ENCODE results near the gene IL3.

Gene IL3

DNA sequence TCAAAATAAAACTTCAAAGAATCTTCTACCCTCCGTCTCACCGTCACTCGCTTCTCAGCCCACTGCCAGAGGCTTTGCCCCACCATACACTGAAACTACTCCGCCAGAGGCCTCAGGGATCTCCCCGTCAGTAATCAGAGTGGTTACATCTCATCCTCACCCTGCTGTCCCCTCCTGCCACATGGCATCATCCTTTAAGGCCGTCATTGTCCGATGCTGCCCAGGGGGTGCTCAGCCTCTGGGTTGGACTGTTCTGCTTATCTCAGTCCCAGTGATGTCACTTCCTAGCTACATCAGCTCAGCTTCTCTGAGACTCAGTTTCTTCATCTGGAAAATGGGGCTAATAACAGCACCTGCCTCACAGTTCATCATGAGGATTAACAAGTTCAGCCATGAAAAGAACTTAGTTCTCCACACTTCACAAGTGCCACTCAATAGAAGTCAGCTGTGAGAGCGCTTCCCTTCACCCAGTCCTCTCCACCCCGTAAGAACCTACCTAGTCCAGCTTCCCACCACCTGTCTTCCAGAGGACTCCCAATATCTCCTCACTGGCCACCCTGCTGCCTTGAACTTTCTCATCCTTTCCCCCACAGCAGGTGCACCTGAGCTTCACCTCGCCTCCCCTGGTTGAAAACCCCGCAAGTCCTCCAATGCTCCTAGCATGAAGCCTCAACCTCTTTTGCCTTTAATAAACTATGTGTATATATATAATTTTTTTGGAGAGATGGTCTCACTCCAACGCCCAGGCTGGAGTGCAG, 2.8 kb upstream of the IL3 start:
- DNase-seq: no peak

DNA sequence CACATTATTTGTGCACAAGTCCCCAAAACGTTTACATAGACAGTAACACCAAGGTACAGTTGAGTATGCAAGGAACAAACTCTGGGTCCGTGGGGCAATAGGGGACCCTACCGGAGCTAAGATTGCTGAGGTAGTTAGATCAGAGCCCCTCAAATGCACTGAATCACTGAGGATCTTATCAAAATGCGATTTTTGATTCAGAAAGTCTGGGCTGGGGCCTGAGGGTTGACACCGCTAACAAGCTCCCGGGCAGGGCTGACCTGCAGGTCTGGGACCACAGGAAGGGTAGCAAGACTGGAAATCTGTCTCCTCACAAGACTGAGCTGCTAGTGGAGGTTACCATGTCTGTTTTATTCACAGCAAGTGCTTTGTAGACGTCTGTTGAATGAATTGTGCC, 1.8 kb upstream of the IL3 start:
- DNase-seq: no peak

DNA sequence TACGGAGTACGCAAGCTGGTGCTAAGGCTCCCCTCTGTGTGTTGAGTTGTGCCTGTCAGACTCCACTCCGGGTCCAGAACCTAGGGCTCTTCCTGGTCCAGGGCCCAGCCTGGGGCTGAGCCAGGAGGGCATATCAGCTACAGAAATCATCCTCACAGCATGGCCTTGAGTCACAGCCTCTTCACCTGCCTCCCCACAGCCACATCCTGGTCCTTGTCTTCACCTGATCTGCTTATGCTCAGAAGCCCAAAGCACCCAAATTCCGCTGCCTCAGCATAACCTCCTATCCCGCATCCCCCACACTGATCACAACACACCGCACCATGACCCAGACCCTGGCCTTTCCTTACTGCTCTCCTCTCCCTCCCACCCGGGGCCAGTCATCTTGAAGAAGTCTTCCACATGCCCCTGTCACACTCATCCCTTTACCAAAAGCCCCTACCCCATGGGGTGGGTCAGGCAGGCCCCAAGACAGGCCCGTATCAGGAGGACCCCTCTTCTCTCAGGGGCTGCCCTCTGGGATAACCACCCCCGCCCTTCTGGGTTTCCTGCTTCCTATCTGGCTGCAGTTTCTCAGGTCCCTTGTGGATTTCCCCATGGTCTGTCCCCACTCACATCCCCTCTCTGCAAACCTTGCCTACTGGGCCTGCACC, 1.3 kb upstream of the IL3 start:
- peak; percentile 45 for DNase-seq

DNA sequence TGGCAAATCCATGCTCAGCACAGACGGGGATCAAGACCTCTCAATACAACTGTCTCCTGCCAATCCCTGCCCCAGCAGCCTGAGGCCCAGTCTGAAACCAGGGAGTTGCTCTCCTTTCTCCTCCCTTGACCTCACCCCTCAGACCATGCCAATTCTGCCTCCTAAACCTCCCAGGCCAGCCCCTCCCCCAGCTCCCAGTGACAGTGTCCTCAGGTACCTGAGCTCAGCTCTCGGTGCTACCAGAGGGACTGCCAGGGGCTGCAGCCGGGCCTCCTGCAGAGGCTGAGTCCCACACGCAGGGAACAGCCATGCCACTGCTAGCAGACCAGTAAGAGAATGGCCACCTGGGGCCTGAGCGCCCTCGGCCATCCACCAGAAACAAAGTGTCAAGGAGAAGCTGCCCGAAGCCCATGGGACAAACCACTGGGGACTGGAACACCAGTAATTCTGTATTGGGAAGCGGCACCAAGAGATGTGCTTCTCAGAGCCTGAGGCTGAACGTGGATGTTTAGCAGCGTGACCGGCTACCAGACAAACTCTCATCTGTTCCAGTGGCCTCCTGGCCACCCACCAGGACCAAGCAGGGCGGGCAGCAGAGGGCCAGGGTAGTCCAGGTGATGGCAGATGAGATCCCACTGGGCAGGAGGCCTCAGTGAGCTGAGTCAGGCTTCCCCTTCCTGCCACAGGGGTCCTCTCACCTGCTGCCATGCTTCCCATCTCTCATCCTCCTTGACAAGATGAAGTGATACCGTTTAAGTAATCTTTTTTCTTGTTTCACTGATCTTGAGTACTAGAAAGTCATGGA, 557 bp upstream of the IL3 start:
- DNase-seq: no peak

DNA sequence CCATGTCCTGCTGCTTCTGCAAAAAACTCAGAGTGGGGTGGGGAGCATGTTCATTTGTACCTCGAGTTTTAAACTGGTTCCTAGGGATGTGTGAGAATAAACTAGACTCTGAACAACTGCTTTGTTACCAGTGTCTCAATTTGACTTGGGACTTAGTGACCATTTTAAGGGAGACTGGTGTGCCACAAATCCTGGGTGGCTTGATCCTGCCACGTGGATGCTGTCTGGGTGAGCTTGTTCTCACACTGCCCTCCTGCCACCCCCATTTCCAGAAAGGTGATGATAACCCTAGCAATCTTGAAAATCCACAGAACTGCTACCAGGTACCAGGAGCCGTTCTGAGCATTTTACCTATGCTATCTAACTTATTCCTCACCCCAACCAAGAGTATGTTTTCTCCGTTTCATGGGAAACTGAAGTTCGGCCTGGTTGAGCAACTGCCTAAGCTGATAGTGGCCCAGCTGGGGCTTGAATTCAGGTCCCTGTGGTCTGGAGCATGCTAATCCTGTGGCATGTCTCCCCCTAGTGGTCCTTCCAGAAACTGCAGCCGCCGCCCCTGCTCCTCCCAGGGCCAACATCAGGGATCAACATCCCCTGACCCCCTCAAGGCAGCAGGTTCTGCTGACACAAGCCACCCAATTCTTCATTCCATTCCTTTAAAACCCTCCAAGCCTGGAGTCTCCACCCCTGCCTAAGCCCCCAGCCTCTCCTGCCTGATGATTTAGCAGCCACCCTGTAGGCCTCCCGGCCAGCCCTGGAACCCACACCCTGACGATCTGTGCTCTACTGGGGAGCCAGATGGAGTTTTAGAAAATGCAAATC, 2.8 kb downstream of the IL3 start:
- peak; percentile 84 for DNase-seq

DNA sequence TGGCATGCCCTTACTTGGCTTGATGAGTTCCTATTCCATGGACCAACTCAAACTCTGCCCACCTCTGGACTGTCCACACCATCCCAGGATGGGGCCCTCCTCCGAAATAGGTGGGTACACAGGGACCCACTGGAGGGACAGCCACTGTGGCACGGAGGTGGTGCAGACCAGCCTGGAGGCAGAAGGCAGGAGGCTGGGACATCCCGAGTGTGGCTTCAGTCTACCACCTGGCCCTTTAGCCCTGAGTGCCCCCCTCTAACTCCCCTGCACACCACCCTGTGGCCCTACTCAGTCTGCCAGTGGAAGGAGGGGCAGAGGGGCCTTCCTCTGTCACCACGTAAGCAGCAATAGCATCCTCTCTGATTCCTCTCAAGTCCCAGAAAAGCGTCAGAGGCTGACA, 3.7 kb downstream of the IL3 start:
- DNase-seq: no peak

DNA sequence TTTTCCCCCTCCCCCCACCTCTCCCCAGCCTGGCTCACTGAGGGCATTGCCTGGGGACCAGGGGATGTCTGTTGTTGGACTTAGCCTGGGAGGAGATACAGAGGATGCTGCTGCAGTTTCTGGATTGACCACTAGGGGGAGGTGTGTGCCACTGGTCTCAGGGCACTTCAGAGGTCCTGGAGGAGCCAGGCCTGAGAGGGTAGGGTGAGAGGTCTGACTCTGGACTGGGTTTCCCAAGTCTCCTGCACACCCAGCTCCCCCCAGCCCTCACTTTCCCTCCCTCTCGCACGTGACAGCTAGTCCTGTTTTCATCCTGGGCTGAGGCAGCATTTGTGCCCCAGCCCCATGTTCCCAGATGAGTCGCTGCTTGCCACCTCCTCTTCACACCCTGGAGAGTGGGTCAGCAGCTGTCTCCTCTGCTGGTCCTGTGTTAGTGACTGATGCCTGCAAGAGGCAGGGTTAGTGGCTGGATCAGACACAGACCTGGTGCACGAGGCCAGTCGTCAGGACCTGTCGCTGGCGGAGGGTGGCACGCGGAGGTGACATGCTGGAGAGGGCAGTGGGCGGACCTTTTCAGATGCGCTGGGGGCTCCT, 4.4 kb downstream of the IL3 start:
- peak; percentile 84 for DNase-seq

DNA sequence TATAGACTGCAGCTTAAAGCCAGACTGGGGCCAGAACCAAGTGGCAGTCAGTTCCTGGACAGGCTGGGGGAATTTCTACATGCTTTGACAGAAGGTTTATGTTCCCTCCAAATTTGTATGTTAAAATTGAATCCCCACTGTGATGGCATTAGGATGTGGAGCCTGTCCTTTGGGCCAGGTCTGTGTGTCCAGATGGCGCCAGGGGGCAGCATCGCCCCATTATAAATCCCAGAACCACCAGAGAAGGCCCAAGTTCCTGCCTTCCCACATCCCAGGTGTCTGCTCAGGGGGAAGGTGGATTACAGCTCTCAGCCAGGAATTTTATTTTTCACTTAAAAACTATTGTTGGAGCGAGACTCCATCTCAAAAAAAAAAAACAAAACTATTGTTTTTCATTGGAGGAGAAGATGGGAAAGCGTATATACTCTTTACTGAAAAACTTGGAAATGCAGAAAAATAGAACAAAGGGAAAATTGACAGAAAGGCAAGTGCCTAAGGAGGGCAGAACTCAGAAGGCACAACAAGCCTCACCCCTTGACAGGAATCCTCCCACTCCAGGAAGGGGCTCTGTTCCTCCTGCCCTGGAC, 5.0 kb downstream of the IL3 start:
- peak; percentile 69 for DNase-seq

DNA sequence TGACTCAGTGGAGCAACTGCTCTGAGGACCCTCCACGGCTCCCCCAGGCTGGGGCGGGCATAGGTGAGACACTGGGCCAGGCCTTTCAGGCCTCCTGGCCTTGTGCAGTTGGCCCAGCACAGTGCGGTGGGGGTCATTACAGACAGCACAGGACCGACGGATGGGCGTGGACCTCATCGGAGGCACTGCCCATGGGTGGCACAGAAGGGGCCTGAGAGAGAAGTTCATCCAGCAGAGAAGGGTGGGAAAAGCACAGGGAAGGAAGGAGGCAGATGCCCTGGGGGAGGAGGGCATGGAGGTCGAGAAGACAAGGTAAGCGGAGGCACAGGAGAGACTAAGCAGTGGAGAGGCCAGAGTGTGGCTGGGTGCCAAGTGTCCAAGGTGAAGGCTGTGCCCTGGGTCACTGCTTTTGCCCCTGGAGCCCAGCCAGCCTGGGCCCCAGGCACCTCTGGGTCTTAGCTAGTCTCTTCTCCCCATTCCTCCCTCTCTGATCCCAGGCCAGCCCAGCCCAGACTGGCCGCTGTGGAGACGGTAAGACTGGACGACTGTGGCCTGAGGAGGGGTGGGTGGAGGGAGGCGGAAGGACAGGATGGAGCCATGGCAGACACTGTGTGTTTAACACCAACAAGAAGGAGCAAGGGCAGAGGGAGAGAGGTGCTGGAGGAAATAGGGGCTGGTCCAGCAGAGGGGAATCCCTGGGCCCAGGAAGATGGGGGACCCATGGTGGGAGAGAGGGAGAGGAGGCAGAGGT, 5.7 kb downstream of the IL3 start:
- DNase-seq: no peak

DNA sequence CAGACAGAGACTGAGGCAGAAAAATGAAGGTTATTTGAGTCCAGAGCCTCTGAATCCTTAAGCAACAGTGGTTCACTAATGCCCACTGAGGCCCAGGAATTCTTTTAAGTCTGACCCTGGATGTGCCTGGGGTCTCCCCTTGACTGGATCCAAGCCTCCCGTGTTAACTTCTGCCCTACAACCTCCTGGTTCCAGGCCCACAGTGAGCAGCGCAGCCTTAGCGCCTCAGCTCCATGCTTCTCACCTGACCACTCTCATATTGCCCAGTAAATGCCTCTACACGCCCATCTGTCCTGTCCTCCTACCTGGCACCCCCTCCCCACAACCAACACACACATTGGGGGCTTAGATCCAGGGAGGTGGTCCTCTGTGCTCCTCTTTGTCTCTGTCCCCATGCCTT, 6.4 kb downstream of the IL3 start:
- no peak for DNase-seq

DNA sequence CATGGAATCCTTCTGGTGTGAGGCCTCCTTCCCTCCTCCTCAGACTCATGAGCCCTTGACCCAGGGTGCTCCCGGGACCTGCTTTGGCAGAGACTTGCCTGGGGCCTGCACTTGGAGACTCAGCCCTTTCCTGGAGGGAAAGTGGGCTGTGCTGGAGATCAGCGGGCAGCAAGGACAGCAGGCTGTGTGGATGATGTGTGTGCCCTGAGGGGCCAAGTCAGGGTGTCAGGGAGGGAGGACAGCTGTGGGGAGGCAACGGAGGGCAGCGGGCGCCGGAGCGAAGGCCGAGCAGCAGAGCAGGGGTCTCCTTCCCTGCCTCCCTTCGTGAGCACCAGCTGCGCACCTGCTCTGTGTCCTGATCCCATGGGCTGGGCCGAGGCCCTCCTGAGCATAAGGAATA, 7.0 kb downstream of the IL3 start:
- DNase-seq: no peak

DNA sequence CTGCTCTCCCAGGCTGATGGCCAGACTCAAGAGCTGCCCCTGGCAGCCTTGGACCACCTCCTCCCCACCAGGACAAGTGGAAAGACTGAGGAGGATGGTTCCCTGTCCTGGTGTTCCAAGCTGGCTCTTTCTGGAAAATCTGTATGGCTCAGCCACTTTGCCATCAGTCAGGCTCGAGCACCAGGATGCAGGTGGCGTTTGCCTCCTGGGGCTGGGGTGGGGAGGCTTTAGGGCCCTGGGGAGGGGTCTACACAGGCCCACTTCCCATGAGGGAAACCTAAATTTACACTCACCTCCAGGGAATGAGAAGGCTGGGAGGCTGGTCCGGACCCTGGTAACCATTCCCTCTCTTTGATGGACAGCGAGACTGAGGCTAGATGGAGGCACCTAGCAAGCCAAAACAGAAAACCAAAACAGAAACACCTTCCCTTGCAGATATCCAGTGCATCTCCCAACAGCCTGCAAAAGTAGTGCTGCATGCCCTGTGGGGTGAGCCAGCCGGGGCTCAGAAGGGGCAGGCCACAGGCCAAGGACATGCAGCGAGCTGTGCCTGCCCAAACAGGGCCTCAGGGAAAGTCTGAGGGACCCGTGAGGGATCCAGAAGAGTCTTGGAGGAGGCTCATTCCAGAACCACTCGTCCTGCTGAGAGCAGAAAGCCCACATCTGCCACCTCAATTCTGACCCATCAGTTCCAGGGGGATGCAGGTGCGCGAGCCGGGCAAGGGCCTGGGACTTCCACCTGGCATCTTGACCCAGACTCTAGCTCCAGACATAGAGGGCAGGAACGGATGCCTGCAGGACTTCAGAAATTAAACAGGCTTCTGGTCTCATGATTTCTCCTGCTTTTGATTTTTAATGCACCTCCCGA, 7.7 kb downstream of the IL3 start:
- DNase-seq: no peak

DNA sequence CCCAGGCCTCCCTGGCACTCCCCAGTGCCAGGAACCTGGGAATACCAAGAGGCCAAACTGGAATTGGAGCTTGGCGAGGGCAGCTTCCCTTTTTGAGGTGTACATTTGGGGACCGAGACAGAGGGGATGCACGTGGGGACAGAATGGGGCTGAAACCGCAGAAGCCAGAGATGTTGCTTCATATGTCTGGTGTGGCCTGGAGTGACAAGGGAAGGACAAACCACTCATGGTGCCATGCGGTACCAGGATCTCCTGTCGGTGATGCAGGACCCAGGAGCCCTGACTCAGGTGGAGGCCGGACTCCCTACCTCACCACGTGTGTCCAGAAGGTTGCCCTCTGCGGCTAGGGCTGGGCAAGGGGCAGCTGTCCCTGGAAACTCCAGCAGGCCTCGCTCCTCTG, 9.1 kb downstream of the IL3 start:
- DNase-seq: no peak

DNA sequence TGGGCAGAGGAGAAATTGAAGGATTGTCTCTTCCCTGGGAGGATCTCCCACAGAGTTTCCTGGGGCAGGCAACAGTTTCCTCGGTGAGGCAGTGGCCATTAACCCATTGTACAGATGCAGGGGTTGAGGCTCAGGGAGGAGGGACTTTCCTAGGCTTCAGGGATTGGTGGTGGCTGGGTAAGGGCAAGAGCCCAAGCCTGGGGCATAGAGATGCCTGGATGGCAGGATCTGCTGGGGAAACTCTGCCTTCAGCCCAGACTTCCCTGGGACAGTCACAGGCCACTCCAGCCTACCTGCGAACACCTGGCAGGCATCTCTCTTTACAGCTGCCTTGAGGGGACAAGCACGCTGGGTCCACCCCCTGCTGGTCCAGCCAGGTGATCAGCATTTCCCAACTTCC, 9.5 kb downstream of the IL3 start:
- no peak for DNase-seq

DNA sequence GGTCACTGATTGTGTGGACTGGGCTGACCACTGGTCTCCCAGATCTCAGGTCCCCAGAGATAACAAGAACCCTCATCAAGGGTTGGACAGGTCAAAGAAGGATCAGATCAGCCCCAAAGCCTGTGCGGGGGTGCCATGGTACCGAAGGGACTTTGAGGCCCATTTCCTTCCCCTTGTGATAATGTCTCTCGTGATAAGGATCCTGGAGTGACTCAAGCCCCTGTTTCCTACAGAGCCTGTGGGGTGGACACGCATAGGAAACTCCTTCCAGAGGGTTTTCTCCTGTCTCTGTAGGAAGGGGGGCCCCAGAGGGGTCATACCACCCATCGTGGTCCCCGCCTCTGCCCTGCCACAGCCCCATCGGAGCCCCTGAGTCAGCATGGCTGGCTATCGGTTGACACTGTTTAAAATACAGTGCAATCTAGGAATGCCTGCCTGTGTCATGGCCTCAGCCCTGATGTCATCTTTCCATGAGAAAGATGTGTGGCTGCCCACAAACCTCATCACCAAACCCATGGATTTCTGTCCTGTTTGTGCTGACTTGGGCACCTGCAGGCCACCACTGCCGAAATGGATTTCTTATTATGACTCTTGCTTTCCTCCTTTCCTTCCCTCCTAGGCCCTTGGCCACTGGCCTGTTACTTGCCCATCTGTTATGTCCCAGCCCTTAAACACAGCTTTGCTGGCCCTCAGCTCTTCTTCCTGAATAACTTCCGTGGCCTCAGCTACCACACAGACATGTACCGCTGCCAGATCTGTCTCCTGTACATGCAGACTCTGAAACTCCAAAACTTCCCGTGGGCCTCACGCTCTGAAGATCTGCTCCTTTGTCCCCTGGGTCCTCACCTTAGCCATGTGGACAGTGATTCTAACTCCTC, 10.2 kb downstream of the IL3 start:
- DNase-seq: no peak

DNA sequence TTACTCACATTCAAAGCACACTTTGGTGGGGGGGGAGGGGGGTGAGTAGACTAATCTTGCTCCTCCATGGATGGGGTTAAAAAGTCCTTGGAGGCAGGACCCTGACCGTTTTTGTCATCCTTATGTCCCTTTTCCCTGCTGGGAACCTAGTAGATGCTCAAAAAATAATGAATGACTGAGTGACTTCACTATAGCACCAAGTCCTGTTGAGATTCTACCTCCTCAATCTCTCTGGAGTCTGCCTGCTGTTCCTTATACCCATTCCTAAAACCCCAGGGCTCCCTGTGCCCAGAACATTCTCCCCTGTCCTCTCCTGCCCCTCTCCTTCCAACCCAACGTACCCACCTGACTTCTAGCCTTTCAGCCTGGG, 10.9 kb downstream of the IL3 start:
- DNase-seq: no peak

DNA sequence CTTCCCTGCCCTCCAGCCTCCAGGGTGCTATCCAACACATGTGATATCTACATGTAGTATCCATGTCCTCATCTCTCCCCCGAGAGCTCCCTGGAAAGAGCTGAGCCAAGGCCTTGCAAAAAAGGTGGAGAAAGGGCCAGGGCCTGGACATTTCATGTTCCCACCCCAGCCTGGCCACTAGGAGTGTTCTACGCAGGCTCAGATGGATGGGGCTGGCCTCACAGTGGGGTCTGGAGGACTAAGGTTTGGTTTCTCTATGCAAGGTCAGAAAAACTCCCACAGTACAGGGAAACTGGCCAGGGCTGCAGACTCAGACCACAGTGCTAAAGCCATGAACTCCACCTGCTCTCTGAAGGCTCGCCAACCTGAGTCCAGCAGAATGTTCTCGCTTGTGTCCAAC, 11.6 kb downstream of the IL3 start:
- no peak for DNase-seq

DNA sequence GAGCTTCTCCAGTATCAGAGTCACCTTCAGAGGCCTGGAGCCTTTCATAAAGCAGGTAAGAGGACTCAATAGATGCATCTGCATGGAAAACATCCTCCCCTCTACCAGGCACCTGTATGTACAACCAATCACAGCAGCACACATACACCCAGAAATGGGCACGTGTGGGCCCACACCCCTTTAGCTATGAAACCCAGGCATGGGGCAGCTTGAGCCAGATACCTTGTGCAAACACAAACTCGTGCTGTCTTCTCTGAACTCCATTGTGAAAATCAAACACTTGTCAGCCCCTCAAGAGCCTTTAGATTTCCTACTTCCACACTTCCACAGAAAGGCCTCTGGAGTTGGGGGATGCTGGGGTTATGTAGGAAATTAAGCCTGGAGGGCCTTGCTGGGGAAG, 12.1 kb downstream of the IL3 start:
- no peak for DNase-seq

DNA sequence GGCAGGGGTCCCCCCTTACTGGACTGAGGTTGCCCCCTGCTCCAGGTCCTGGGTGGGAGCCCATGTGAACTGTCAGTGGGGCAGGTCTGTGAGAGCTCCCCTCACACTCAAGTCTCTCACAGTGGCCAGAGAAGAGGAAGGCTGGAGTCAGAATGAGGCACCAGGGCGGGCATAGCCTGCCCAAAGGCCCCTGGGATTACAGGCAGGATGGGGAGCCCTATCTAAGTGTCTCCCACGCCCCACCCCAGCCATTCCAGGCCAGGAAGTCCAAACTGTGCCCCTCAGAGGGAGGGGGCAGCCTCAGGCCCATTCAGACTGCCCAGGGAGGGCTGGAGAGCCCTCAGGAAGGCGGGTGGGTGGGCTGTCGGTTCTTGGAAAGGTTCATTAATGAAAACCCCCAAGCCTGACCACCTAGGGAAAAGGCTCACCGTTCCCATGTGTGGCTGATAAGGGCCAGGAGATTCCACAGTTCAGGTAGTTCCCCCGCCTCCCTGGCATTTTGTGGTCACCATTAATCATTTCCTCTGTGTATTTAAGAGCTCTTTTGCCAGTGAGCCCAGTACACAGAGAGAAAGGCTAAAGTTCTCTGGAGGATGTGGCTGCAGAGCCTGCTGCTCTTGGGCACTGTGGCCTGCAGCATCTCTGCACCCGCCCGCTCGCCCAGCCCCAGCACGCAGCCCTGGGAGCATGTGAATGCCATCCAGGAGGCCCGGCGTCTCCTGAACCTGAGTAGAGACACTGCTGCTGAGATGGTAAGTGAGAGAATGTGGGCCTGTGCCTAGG, 13.0 kb downstream of the IL3 start, which contains the start of gene CSF2:
Gene CSF2 (plus strand): TSS at position 559 of the 783 bp plus-strand sequence. CDS start 35 bp downstream, at position 594.
- no peak for DNase-seq
